ENCODE measurements around the gene HINT2.
A peak's percentile ranks its signal among the peaks of the same experiment; 100 is the strongest.

The HINT2 gene

DNA sequence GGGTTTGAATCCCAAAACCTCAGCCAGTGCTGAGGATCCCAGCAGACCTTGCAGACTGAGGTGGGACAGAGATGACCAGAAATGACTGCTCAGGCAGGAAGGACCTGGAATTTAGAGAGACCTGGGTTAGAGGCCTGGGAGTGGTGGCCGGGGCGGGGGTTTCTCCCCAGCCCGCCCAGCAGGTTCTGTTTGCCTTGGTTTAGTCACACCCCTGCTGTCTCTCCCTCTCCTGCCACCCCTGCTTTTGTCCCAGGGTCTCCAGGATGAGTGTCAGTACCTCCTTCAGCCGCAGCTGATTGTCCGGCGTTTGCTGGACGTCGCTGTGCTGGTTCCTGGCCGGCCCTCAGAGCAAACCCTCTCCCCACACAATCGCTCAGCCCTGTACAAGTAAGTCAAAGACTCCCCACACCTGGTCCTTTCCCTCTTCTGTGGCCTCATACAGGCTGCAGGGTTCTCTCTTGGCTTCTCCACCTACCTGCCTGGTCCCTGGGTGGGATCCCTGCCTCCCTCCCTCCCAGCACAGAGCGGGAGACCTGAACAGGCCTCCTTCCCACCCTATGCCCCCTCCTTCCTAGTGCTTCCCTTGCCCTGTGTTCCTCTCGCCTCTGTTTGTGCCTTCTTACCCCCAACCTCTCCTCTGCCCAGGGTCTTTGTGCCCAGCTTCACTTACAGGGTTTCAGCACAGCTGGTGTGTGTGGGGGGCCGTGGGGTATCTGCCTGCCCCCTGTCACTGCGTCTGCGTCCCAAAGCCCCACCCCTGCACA, 26.2 kb upstream of the HINT2 start:
- no peak for DNase-seq

DNA sequence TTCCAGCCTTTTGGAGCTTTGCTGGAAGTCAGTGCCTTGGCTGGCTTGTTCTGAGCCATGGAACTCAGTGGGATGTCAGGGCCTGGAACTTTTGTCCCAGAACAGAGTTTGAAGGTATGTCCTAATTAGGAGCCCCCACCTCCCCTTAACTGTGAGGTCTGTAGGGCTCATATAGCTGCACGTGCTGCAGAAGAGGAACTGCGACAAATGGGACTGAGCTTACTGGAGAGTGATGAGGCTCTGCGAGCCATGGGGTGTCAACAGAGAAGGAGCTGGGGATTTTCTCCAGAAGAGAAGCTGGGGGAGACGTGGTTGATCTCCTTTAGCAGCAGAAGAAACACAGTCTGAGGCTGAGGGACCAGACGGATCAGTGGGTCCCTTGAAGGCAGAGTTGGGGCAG, 25.1 kb upstream of the HINT2 start:
- no peak for DNase-seq

DNA sequence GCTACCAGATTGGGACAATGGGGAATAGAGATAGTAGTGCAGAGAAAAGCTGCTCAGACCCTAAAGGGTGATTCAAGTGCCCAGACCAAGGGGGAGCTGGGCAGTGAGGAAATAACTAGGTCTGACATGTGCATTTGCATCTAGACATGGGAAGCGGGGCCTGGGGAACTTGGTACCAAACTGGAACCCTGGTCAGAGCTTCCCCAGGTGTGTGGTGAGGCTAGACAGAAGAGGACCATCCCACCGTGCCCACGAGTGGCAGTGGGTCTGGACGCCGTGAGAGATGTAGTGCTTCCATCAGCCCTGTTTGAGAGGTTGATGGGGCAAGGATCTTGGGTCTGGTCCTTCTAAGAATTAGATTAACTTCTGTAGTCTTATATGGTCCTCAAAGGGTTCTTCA, 21.8 kb upstream of the HINT2 start:
- no peak for DNase-seq

DNA sequence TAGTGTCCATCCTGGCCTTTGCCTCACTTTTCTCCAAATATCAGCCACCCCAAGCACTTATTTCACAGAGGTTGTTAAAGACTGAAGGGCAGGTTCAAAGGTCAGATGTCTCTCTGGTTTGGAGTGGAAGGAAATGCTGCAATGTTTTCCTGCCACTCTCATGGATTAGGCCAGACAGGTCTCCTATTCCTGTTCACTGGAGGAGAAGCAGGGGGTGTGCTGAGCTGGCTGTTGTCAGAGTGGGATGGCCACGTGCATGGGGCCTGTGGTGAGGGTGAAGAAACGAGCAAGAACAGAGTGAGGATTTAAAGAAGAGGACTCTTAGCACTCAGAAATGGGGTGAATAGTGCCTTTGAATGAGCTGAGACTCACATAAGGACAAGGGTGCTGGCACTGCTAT, 20.9 kb upstream of the HINT2 start:
- DNase-seq = no peak

DNA sequence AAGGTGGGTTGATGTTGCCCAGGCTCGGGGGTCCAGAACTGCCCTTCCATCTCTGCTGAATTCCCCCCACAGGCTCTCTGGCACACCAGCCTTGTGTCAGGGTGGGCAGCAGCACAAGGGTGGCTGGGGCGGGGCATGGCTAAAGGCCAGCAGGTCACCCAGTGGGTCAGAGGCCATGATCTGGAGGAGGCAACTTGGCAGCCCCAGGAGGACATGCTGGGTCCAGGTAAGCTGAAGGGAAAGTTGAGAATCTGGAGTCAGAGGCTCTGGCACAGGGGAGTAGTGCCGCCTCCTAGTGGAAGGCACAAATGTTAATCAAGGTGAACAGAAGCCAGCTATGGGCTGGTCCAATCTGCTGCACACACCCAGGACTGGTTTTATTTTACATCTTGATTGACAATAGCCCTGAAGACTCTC, 20.4 kb upstream of the HINT2 start:
- DNase-seq = no peak

DNA sequence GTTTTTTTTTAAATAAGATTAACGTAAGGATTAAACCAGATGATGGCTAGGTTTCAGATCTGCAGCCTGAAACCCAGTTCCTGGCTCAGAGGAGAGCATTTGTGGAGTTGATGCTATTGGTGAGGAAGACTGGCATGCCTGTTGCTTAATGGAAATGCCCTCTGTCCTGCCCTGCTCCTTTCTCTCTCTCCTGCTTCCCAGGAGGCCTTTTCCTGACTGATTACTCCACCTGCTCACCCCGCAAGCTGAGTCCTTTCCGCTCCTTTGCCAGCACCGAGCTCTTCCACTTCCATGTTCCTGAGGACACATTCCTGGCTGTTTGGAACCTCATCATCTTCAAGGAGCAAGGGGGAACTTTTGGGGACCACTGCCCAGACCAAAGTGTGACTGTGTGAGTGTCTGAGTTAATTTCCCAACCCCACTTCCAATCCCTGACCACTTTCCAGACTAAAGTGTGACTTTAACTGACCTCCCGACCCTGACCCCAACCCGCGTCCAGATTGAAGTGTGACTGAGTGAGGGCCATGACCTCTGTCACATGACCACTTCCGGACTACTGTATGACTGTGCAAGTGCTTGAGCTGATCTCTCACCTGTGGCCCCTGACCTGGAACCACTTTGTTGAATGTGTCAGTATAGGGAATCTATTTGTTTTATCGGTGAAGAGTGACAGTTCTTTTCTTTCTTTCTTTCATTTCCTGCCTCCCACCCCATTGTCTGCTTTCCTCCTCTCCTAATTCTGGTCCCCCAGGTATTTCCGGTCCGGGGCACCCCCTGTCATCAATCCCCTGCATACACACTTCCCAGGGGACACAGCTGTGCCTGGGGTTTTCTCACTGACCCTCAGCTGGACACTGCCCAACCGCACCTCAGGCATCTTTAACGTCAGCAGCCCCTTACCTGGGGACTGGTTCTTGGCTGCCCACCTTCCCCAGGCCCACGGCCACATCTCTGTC, 19.7 kb upstream of the HINT2 start:
- no peak for DNase-seq

DNA sequence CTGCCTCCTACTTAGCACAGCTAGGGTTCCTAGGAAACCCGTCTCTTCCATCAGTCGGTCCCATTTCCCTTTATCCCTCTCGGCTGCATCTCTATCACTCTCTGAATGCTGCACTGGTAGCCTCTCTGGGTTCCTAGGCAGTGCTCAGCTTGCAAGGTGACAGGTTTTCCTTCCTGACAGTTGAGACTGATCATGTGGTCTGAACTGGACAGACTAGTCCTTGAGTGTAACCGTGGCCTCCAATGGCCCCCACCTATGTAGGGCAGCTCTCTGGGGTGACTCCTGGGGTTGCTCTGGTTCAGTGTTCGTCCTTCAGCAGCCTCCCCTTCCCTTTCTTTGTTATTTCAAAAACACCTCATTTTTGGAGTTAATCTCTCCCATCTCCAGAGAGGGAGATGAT, 18.0 kb upstream of the HINT2 start:
- DNase-seq = no peak

DNA sequence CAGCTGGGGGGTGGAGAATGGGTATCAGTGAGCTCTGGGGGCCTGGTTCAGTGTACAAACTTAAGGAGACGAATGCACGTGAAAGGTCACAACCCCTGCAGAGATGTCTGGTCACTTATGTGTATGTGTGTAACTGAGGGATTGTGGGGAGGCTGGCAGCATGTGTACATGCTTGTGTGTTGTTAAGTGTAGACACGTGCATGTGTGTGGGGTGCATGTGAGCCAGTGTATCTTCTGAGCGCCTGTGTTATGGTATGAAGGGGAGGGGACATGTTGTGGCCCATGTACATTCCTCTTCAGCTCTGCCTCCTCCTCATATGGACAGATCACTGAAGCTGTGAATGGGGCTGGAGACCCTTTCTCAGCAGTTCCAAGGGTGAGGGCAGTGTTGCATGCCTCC, 16.2 kb upstream of the HINT2 start:
- no peak for DNase-seq

DNA sequence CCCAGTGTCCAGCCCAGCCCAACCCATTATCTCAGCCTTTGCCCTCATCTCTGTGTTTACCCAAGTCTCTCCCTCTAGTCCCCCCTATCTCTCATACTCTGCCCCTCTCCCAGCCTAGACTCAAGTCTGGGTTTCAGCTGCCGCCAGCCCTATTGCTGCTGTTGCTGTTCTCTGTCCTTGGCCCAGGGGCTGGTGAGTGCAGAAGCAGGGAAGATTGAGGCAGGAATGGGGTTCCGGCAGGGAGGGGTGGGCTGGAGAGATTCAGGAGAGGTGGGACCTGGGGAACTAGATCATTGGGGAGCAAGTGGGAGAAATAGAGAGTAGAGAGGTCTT, 14.9 kb upstream of the HINT2 start:
- no peak for DNase-seq

DNA sequence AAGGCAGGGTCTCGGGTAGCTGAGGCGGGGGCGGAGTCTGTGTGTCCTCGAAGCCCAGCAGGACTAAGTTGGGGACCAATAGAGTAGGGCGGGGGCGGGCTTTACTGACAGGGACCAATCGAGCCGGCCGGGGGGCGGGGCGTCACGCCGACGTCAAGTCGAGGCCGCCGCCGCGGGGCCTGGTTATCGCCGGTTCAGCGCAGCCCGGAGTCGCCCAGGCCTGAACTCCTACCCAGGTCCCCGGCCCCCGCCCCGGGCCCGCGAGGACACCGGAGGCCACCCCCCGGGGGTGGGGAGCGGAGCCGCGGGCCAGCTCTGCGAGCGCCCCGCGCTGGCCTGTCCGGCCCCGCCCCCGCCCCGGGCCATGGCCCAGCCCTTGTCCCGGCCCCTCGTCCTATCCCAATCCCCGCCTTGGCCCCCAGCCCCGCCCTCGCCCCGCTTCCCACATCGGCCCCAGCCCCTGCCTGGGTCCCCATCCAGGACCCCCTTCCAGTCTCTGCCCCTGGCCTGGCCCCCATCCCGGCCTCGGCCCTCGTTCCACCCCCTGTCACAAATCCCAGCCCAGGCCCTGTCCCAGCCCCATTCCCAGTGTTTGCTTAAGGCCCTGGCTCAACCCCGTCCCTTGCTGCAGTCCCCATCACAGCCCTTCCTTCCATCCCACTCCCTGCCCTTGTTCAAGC, 14.4 kb upstream of the HINT2 start, which contains the start of gene TMEM8B:
TMEM8B (plus strand) TSS at position 145 of the 680 bp plus-strand sequence; CDS start at position 365, 220 bp downstream.
- peak; percentile 95 to 98 for DNase-seq

DNA sequence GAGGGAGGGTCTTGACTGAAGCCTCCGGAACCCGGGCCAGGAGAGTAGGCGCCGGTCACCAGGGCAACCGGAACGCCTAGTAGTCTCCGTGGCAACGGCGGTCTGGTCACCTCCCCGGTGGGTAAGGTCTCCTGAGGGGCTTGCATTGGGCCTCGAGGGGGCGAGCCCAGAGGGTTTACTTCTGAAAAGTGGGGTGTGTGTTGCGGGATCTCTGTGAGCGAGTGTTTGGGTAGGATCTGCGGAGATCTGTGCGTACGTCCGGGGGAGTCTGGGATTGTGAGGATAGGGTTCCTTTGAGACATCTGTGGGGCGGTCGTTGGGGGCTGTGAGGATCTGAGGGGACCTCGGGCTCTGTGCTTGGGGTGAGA, 13.9 kb upstream of the HINT2 start, which contains the start of gene FAM221B:
FAM221B (minus strand) TSS at position 17 of the 368 bp plus-strand sequence. CDS start 2,571 bp downstream, outside the sequence.
- peak in 1 of 2 donors; percentile 18 for DNase-seq

DNA sequence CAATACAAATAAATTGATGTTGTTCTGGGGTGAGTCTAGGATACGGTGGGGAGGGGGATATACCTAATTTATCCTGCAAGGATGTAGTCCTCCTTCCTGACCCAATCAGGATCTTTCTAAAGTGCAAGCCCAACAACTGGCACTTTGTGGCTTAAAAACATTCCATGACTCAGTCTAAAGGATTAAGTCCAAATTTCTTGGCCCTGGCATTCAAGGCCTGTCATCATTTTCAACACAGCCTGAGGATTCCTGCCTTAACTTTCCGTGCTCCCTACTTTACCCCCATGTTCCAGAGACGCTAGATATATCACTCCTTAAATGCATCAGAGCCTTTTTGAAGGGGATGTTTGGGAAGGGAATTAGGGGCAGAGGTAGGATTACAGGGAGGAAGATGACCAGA, 12.6 kb upstream of the HINT2 start:
- DNase-seq = no peak

DNA sequence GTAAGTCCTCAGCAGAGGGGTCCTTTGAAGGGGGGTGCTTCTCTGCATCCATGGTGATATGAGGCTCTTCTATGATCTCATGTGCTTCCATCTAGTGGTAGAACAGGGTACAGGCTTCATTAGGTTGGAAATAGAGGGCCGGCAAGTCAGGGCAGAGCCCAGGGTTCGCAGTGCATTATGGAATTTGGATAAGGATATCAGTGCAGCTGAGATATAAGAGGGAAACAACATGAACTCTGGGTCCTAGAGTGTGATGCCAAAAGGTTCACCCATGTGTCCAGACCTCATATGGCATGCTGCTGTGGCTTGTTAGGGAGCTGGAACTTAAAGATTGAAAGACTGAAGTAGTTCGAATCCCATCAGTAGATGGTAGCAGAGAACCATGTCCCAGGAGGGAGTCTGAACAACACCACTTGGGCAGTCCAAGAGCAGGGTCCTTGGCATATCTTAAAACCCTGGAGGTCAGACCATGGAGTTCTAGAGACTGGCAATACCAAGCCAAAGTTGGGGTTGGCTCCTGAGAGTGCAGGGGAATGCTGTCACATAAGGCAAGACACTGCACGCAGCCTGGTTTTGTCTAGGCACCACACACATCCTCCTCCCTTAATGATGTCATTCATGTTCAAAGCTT, 11.3 kb upstream of the HINT2 start:
- peak; percentile 17 to 36 for DNase-seq

DNA sequence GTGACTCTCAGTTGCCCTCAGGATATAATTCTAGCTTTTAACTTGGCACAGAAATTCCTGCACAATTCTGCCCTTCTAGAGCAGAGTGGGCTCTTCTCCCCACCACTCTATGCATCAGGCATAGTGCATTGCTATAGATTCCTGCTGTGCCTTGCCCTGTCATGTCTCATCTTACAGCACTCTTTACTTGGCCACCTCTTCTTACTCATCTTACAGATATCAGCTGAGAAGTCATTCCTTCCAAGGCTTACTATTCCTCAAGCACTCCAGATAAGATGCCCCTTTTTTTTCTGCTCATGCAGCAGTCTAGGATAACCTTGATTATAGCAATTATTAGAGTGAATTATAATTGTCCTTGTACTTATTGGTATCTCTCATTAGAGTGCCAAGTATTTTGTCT, 8.1 kb upstream of the HINT2 start:
- DNase-seq = no peak

DNA sequence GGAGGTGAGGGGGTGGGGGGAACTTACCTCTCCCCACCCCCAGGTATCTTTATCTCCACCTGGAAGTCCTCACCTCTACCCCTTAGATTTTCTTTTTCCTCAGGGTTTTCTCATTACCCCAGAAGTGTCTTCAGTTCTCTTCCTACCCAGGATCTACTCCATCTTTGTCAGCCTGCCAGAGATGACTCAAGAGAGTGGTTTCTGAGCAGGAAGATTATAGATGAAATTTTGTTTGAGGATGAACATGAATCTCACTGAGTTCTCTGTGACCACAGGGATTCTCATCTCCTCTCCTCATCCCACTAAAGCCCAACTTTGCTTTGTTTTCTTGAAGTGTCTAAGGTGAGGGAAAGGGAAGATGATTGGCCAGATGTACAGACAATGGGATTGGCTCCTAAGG, 5.2 kb upstream of the HINT2 start:
- no peak for DNase-seq

DNA sequence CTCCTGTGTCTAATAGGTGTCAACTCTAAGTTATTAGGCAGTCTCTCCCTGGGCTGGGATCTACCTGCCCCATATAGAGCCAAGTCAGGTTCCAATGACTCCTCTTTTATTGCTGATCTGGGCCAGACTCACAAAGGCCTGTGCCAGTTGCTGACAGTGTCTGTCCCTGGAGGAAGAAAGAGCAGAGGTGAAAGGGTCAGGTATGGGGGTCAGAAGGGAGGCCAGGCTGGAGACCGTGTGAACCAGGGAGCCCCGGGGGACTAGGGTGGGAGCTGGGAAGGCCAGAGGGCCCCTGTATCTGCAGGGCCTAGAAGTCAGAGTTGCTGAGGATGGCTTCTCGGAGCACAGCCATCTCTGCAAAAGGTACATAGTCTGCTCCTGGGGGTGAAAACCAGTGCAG, 3.5 kb upstream of the HINT2 start:
- DNase-seq = no peak

DNA sequence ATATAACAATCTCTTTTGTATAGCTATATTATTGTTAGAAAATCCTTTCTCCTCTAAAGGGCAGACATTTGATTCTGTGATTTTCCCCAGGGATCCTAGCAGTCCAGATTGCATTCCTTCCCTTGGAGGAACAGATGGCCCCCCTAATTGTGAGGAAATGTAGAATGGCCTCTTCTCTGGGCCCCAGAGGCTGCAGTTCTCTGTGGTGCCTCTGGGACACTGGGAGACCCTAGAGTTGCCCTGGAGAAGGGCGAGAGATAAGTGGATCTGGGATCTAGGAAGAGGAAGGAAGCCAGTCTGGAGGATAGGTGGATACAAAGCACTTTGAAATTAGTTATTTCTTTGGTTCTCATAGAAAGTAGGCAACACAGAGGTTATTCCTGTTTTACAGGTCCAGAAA, 1.9 kb upstream of the HINT2 start:
- DNase-seq = no peak

DNA sequence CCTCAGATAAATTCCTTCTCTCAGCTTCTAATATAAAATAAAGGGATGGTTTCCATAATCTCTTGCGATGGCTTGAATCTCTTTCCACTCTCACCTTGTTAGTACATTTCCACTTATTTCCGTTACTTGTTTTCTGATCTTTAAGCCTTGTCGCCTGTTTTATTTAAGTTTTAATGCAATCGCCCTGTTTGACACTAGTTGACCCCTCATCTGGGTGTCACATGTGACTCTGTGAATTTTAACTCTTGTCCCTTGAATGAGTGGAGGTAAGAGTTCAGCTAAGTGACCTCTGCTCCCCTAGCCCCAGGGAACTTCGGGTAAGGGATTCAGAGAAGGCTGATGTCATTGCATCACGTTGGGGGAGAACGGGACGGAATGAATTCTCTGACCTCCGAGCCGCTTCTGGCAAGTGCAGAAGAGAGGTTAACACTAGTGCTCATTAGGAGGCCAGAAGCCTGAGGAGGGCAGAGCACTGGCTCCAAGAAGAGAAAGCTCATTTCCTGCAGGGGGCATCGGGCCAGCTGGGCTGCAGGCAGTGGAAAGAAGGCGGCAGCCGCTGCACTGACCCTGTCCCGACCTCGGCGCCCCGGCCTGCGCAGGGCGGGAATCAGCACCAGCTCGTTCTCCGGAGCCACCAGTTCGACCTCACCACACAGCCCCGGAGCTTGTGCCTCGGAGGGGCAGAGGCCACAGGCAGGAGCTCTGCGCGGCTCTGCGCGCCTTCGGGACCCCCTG, 569 bp downstream of the HINT2 start:
- peak in 1 of 2 donors; percentile 18 for DNase-seq

DNA sequence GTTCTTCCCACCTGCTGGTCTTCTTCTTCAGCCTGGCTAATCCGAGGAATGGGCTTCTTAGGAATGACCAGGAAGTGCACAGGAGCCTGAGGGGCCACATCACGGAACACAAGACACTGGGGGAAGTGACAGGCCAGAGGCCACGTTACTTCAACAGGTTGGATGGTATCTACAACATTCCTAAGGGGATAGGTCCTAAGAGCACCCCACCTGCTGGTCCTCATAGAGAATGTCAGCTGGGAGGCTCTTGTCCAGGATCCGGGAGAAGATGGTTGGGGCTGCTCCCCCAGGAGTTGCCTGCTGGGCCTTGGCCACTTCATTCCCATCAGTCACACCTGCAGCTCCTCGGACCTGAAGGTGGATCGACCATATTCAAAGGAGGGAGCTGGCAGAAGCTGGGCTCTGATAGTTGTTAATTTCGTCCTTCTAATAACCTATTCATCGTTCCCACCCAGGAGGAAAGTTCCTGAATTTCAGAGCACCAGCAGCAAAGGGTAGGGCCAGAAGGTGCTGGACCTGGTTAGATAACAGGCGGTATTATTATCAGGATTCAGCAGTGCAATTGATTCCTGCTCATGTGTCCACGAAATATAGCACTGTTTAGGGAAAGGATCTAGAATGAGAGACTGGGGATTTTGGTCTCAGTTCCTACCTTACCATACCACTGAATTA, 1.3 kb downstream of the HINT2 start:
- DNase-seq = no peak

DNA sequence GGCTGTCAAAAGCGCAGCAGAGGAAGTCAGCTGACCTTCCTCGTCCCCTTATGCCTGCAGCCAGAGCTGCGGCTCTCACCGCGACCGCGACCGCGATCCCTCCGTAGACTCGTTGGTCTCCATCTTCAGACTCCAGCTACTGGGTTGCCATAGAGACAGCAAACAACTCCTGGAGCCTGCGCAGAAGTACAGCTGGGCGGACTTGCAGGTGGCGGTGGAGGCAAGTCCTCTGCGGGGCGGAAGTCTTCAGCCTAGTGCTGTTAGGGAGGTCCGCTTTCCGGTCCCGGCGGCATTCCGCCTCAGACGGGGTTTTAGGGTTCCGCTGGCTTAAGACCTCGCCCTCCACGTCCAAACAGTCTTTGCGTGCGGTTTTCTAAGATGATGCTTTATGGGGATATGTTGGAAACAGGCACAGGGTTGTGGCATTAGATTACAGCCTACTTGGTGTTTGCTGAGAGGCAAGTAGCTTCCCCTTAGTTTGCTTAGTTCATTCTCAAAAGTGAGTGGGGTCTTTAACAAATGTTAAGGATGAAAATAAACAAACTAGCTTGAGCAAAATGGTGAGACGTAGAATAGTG, 2.7 kb downstream of the HINT2 start, which contains the start of gene SPAG8:
SPAG8 (minus strand) TSS at position 238 of the 578 bp plus-strand sequence; CDS start at position 123, 115 bp downstream.
- peak; percentile 89 to 91 for DNase-seq

Data from activated CD4-positive, alpha-beta T cell treated with anti-CD3 and anti-CD28 coated beads for 4 hours (primary cell).